ENCODE results near the gene DUSP22.
"Not testable (repeated sequence)": the region's sequence is repeated elsewhere in the genome, so short reads cannot be mapped to it uniquely, and the experiment has no call there.

Gene DUSP22

GRCh38 chr6:369559-370431, 77.5 kb downstream of the DUSP22 start:
- H3K9me3 ChIP-seq, result no peaks in the 10 kb centered on the region
- DNase-seq, result peak in 1 of 2 donors; percentile 64
- intact Hi-C loops (cut with DNase I; ENCODE audit: low total_unique reads), result no loop called here
- TF ChIP-seq, protein P1, sequence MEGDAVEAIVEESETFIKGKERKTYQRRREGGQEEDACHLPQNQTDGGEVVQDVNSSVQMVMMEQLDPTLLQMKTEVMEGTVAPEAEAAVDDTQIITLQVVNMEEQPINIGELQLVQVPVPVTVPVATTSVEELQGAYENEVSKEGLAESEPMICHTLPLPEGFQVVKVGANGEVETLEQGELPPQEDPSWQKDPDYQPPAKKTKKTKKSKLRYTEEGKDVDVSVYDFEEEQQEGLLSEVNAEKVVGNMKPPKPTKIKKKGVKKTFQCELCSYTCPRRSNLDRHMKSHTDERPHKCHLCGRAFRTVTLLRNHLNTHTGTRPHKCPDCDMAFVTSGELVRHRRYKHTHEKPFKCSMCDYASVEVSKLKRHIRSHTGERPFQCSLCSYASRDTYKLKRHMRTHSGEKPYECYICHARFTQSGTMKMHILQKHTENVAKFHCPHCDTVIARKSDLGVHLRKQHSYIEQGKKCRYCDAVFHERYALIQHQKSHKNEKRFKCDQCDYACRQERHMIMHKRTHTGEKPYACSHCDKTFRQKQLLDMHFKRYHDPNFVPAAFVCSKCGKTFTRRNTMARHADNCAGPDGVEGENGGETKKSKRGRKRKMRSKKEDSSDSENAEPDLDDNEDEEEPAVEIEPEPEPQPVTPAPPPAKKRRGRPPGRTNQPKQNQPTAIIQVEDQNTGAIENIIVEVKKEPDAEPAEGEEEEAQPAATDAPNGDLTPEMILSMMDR (IDR thresholded peaks at IDR 0.05), result no peak
- H3K36me3 ChIP-seq, result no peaks in the 10 kb centered on the region
- H3K4me3 ChIP-seq, result no peak overlapping the region
- H3K27ac ChIP-seq, result no peak overlapping the region
- H3K27me3 ChIP-seq, result peaks cover 0 to 33% of the 10 kb centered on the region in 2 donors
- peaks cover 0 to 3% (median 0%) of the 10 kb centered on the region in 4 donors for H3K4me1 ChIP-seq

DNA sequence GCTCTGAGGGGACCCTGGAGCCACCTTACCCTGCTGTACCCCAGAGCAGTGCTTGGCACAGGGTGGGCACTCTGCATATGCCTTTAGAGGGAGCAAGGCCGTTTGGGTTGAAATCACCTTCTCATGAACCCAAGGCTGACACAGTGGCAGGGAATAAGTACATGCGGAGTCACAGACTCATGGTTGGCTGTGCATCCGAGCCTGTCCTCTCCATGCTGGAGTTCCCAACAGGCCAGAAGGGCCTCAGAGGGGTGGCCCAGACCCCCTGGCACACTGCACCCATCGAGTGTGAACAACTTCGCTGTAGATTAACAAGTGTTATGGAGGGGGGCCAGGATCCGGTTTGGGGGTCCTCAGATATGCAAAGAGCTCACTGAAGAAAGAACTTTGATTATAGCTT, 78.3 kb downstream of the DUSP22 start:
- peak in 1 of 2 donors; percentile 66 for DNase-seq
- TF ChIP-seq, protein P1 (IDR thresholded peaks at IDR 0.05), result no peak
- no peak overlapping the region for H3K27ac ChIP-seq
- H3K27me3 ChIP-seq, result peaks cover 0 to 33% of the 10 kb centered on the region in 2 donors
- no peak overlapping the region for H3K4me3 ChIP-seq
- H3K9me3 ChIP-seq, result no peaks in the 10 kb centered on the region
- no peaks in the 10 kb centered on the region for H3K36me3 ChIP-seq
- intact Hi-C loops (cut with DNase I; ENCODE audit: low total_unique reads), result no loop called here
- peaks cover 0 to 3% (median 0%) of the 10 kb centered on the region in 4 donors for H3K4me1 ChIP-seq

DNA sequence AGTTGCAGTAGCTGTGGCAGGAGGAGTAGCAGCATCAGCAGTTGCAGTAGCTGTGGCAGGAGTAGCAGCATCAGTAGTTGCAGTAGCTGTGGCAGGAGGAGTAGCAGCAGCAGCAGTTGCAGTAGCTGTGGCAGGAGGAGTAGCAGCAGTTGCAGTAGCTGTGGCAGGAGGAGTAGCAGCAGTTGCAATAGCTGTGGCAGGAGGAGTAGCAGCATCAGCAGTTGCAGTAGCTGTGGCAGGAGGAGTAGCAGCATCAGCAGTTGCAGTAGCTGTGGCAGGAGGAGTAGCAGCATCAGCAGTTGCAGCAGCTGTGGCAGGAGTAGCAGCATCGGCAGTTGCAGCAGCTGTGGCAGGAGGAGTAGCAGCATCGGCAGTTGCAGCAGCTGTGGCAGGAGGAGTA, 79.6 kb downstream of the DUSP22 start:
- H3K4me3 ChIP-seq; H3K9me3 ChIP-seq; intact Hi-C loops (cut with DNase I; ENCODE audit: low total_unique reads); H3K36me3 ChIP-seq; H3K4me1 ChIP-seq; H3K27ac ChIP-seq: not testable (repeated sequence)
- H3K27me3 ChIP-seq, result peaks cover 0 to 35% of the 10 kb centered on the region in 2 donors
- DNase-seq, result peak in 1 of 2 donors; percentile 60

- intact Hi-C loops (cut with DNase I; ENCODE audit: low total_unique reads), result no loop called here
- DNase-seq, result peak in 1 of 2 donors; percentile 71
- no peak overlapping the region for H3K27ac ChIP-seq
- peaks cover 0 to 35% of the 10 kb centered on the region in 2 donors for H3K27me3 ChIP-seq
- no peak overlapping the region for H3K4me3 ChIP-seq
- TF ChIP-seq, protein P1 (IDR thresholded peaks at IDR 0.05), result no peak
- H3K36me3 ChIP-seq, result no peaks in the 10 kb centered on the region
- no peaks in the 10 kb centered on the region for H3K9me3 ChIP-seq
- peaks cover 0 to 3% (median 0%) of the 10 kb centered on the region in 4 donors for H3K4me1 ChIP-seq
Observed at GRCh38 chr6:372336-372911, 80.1 kb downstream of the DUSP22 start.

- TF ChIP-seq, protein P1 (IDR thresholded peaks at IDR 0.05), result no peak
- DNase-seq, result peak in 1 of 2 donors; percentile 64
Observed at GRCh38 chr6:373031-373430, 80.7 kb downstream of the DUSP22 start.

More at GRCh38 chr6:373031-373430, 80.7 kb downstream of the DUSP22 start:
- H3K4me1 ChIP-seq, result peaks cover 0 to 3% (median 0%) of the 10 kb centered on the region in 4 donors
- no peak overlapping the region for H3K27ac ChIP-seq
- intact Hi-C loops (cut with DNase I; ENCODE audit: low total_unique reads), result no loop called here
- no peaks in the 10 kb centered on the region for H3K9me3 ChIP-seq
- peaks cover 0 to 35% of the 10 kb centered on the region in 2 donors for H3K27me3 ChIP-seq
- H3K36me3 ChIP-seq, result no peaks in the 10 kb centered on the region
- H3K4me3 ChIP-seq, result no peak overlapping the region

Measured in tibial artery (tissue), 4 donors.